Measurements from ENCODE around the gene ARSA. TPM values are rescaled to one million over a fixed set of nuclear protein-coding genes. Genes with fewer than 3 reads are reported as not detected.
"Not testable (repeated sequence)": the region's sequence is repeated elsewhere in the genome, so short reads cannot be mapped to it uniquely, and the experiment has no call there.

ARSA gene
- polyA plus RNA-seq, 3 donors, result 11.9 to 85.2 (median 12.1) TPM

- Histone ChIP-seq H3K4me3 (replicated peaks in 1 of 3; ENCODE audit: low read depth in 2 of 3, low read length in 3 of 3) (peak overlapping the region in 1 of 3 experiments; percentile 28), H2AFZ (ENCODE audit: insufficient read depth, low read depth, low read length, poor library complexity, severe bottlenecking) (peak overlapping the region; percentile 64), H3K79me2 (ENCODE audit: insufficient read depth, low read length) (no peaks in the 10 kb centered on the region), H4K20me1 (ENCODE audit: insufficient read depth, low read length) (no peaks in the 10 kb centered on the region), H3K9ac (ENCODE audit: insufficient read depth, low read length, poor library complexity, severe bottlenecking) (no peak overlapping the region), H3K9me3 (replicated peaks in 1 of 2; ENCODE audit: control insufficient read depth in 1 of 2, insufficient read depth in 1 of 2, low read length in 2 of 2) (peaks cover 0 to 2% of the 10 kb centered on the region in 2 donors), H3K4me2 (replicated peaks; ENCODE audit: extremely low read depth, low read length, poor library complexity, severe bottlenecking) (peak overlapping the region; percentile 15), H3K4me1 (ENCODE audit: control insufficient read depth in 1 of 2, insufficient read depth in 2 of 2, low read length in 2 of 2) (peaks cover 10 to 13% of the 10 kb centered on the region in 2 donors), H3K27ac (ENCODE audit: low read depth in 1 of 2, low read length in 2 of 2) (no peak overlapping the region), H3K36me3 (replicated peaks in 1 of 2; ENCODE audit: control insufficient read depth in 1 of 2, insufficient read depth in 2 of 2, low read length in 2 of 2) (no peaks in the 10 kb centered on the region), H3K27me3 (ENCODE audit: control insufficient read depth in 2 of 2, insufficient read depth in 2 of 2, low read length in 2 of 2) (peaks cover 5 to 9% of the 10 kb centered on the region in 2 donors)
- H3K36me3 Mint-ChIP-seq, result no peaks in the 10 kb centered on the region
- H3K4me1 Mint-ChIP-seq, result peaks cover 9% of the 10 kb centered on the region
- peak overlapping the region in 1 of 2 donors; percentile 60 for H3K4me3 Mint-ChIP-seq
- peaks cover 2 to 9% (median 3%) of the 10 kb centered on the region in 7 donors for H3K9me3 Mint-ChIP-seq
- DNase-seq, result no peak
- H3K27me3 Mint-ChIP-seq (ENCODE audit: low read depth in 3 of 3), result peaks cover 4 to 13% (median 7%) of the 10 kb centered on the region in 3 donors
- intact Hi-C loops (cut with micrococcal nuclease), result no loop called here
- 30% methylated on average over 11 of the region's 17 CpGs for WGBS (ENCODE audit: insufficient coverage)
- H3K27ac Mint-ChIP-seq, result peak overlapping the region in 1 of 7 donors; percentile 8
- TF ChIP-seq CTCF (IDR thresholded peaks at IDR 0.05), result no peak
Observed at GRCh38 chr22:50641696-50642607, 14.0 kb upstream of the ARSA start.

DNA sequence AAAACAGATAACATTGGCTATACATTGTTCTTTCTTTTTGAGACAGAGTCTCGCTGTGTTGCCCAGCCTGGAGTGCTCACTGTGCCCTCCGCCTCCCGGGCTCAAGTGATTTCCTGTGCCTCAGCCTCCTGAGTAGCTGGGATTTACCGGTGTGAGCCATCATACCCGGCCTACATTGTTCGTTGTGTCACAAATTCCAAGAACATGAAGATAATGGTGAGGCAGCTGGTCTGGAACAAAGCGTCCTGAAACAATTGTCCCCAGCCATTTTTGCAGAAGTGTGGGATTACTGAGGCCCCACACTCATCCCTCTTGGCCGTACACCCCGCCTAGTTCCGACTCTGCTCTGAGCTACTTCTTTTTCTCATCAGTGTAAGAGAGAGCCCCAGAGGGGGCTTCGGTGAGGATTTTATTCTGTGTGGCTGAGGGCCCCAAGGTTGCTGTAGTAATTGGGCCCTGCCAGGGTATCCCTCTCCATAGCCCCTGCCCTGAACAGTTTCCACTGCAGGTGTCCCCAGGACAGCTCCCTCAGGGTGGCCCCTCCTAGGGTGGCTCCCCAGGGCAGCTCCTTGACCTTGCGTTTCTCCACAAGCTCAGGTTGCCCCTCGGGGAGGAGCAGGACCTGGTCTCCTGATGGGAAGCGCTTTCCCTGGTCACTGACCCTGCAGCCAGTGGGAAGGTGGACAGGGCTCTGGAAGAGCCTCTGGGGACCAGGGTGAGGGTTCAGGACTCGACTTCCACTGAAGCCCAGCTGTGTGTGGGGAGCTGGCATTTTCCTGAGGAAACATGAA, 13.1 kb upstream of the ARSA start:
- H3K36me3 Mint-ChIP-seq, result no peaks in the 10 kb centered on the region
- whole genome bisulfite sequencing (ENCODE audit: insufficient coverage), result 85% methylated on average over 8 of the region's 15 CpGs
- H3K9ac ChIP-seq (ENCODE audit: insufficient read depth, low read length, poor library complexity, severe bottlenecking), result no peak overlapping the region
- H2AFZ ChIP-seq (ENCODE audit: insufficient read depth, low read depth, low read length, poor library complexity, severe bottlenecking), result no peak overlapping the region
- peaks cover 5 to 9% of the 10 kb centered on the region in 2 donors for H3K27me3 ChIP-seq (ENCODE audit: control insufficient read depth in 2 of 2, insufficient read depth in 2 of 2, low read length in 2 of 2)
- no peak overlapping the region for H3K27ac ChIP-seq (ENCODE audit: low read depth in 1 of 2, low read length in 2 of 2)
- peaks cover 10 to 13% of the 10 kb centered on the region in 2 donors for H3K4me1 ChIP-seq (ENCODE audit: control insufficient read depth in 1 of 2, insufficient read depth in 2 of 2, low read length in 2 of 2)
- H3K27ac Mint-ChIP-seq, result no peak overlapping the region
- H3K27me3 Mint-ChIP-seq (ENCODE audit: low read depth in 3 of 3), result peaks cover 4 to 7% (median 7%) of the 10 kb centered on the region in 3 donors
- H3K9me3 Mint-ChIP-seq, result peaks cover 0 to 2% (median under 1%) of the 10 kb centered on the region in 7 donors
- no peaks in the 10 kb centered on the region for H3K79me2 ChIP-seq (ENCODE audit: insufficient read depth, low read length)
- TF ChIP-seq CTCF (IDR thresholded peaks at IDR 0.05), result no peak
- H3K4me3 ChIP-seq (replicated peaks in 1 of 3; ENCODE audit: low read depth in 2 of 3, low read length in 3 of 3), result no peak overlapping the region
- intact Hi-C loops (cut with micrococcal nuclease), result no loop called here
- no peaks in the 10 kb centered on the region for H3K36me3 ChIP-seq (replicated peaks in 1 of 2; ENCODE audit: control insufficient read depth in 1 of 2, insufficient read depth in 2 of 2, low read length in 2 of 2)
- no peaks in the 10 kb centered on the region for H4K20me1 ChIP-seq (ENCODE audit: insufficient read depth, low read length)
- DNase-seq, result no peak
- H3K4me2 ChIP-seq (replicated peaks; ENCODE audit: extremely low read depth, low read length, poor library complexity, severe bottlenecking), result no peak overlapping the region
- H3K4me1 Mint-ChIP-seq, result peaks cover 9% of the 10 kb centered on the region
- no peaks in the 10 kb centered on the region for H3K9me3 ChIP-seq (replicated peaks in 1 of 2; ENCODE audit: control insufficient read depth in 1 of 2, insufficient read depth in 1 of 2, low read length in 2 of 2)
- H3K4me3 Mint-ChIP-seq, result no peak overlapping the region

DNA sequence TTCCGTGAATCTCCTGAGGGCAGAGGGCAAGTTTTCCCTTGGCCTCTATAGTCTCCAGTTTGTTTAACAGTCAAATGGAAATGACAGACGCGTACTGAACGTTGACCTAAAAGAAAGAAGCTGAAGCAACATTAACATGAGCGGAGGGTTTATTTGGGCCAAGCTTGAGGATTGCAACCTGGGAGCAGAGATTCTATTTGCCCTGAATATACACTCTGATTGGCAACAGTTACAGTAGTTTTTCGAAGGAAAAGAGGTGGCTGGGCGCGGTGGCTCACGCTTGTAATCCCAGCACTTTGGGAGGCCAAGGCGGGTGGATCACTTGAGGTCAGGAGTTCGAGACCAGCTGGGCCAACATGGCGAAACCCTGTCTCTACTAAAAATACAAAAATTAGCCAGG, 12.3 kb upstream of the ARSA start:
- H2AFZ ChIP-seq (ENCODE audit: insufficient read depth, low read depth, low read length, poor library complexity, severe bottlenecking); H3K27me3 Mint-ChIP-seq (ENCODE audit: low read depth in 3 of 3); H3K27ac ChIP-seq (ENCODE audit: low read depth in 1 of 2, low read length in 2 of 2); H3K27ac Mint-ChIP-seq; H3K27me3 ChIP-seq (ENCODE audit: control insufficient read depth in 2 of 2, insufficient read depth in 2 of 2, low read length in 2 of 2); H3K4me2 ChIP-seq (replicated peaks; ENCODE audit: extremely low read depth, low read length, poor library complexity, severe bottlenecking); intact Hi-C loops (cut with micrococcal nuclease); H3K4me3 Mint-ChIP-seq; DNase-seq; H3K36me3 ChIP-seq (replicated peaks in 1 of 2; ENCODE audit: control insufficient read depth in 1 of 2, insufficient read depth in 2 of 2, low read length in 2 of 2); H3K4me3 ChIP-seq (replicated peaks in 1 of 3; ENCODE audit: low read depth in 2 of 3, low read length in 3 of 3); H3K4me1 Mint-ChIP-seq; H3K9me3 Mint-ChIP-seq; H3K9ac ChIP-seq (ENCODE audit: insufficient read depth, low read length, poor library complexity, severe bottlenecking); H3K79me2 ChIP-seq (ENCODE audit: insufficient read depth, low read length); H3K36me3 Mint-ChIP-seq; H4K20me1 ChIP-seq (ENCODE audit: insufficient read depth, low read length); H3K9me3 ChIP-seq (replicated peaks in 1 of 2; ENCODE audit: control insufficient read depth in 1 of 2, insufficient read depth in 1 of 2, low read length in 2 of 2): not testable (repeated sequence)
- WGBS (ENCODE audit: insufficient coverage), result 97% methylated on average over 6 of the region's 12 CpGs
- H3K4me1 ChIP-seq (ENCODE audit: control insufficient read depth in 1 of 2, insufficient read depth in 2 of 2, low read length in 2 of 2), result peaks cover 10 to 13% of the 10 kb centered on the region in 2 donors

Measured in CD14-positive monocyte (primary cell).